ENCODE measurements around the gene PDZRN4. TPM values are rescaled to one million over a fixed set of nuclear protein-coding genes. Genes with fewer than 3 reads are reported as not detected.
A peak's percentile ranks its signal among the peaks of the same experiment; 100 is the strongest.

Gene PDZRN4
- 100 to 1,000 TPM in 3 of 4 donors, 10 to 100 TPM in 1; 22.8 to 197 (median 176) TPM for total RNA-seq

- H3K9me3 ChIP-seq: no peaks in the 10 kb centered on the region
- no peak for TF ChIP-seq CTCF (IDR thresholded peaks at IDR 0.05)
- TF ChIP-seq POLR2A (IDR thresholded peaks at IDR 0.05): peak in 1 of 2 donors; percentile 46
- peak; percentile 74 to 91 for TF ChIP-seq EP300 (IDR thresholded peaks at IDR 0.05)
- DNase-seq (ENCODE audit: low spot score in 2 of 2): peak; percentile 45 to 60
- H3K27ac ChIP-seq: peak within 1 kb of the TSS; percentile 72 to 95 (median 79)
- no peaks in the 10 kb centered on the region for H3K36me3 ChIP-seq
- peak within 1 kb of the TSS; percentile 42 to 64 (median 49) for H3K4me3 ChIP-seq
- WGBS, 2 donors: 8 to 11% methylated on average over 29 to 41 of the region's 67 CpGs
- peaks cover 0 to 20% of the 10 kb centered on the region in 2 donors for H3K27me3 ChIP-seq
- peaks cover 0 to 38% (median 2%) of the 10 kb centered on the region in 4 donors for H3K4me1 ChIP-seq
Measured at GRCh38 chr12:41188058-41188840, at the start of gene PDZRN4. Gene PDZRN4 (plus strand): TSS chr12:41188320.

GRCh38 chr12:41140117-41140516, 48.0 kb upstream of the PDZRN4 start:
- no peak for DNase-seq (ENCODE audit: low spot score in 2 of 2)
- no peaks in the 10 kb centered on the region for H3K4me1 ChIP-seq
- no peak overlapping the region for H3K27ac ChIP-seq
- no peak for TF ChIP-seq POLR2A (IDR thresholded peaks at IDR 0.05)
- TF ChIP-seq EP300 (IDR thresholded peaks at IDR 0.05): no peak
- no peaks in the 10 kb centered on the region for H3K27me3 ChIP-seq
- no peaks in the 10 kb centered on the region for H3K9me3 ChIP-seq
- no peak overlapping the region for H3K4me3 ChIP-seq
- no peaks in the 10 kb centered on the region for H3K36me3 ChIP-seq

GRCh38 chr12:41141104-41141503, 47.0 kb upstream of the PDZRN4 start:
- no peaks in the 10 kb centered on the region for H3K36me3 ChIP-seq
- H3K4me3 ChIP-seq: no peak overlapping the region
- H3K4me1 ChIP-seq: peaks cover 0 to 3% (median 0%) of the 10 kb centered on the region in 4 donors
- H3K27me3 ChIP-seq: no peaks in the 10 kb centered on the region
- TF ChIP-seq EP300 (IDR thresholded peaks at IDR 0.05) (no peak), CTCF (IDR thresholded peaks at IDR 0.05) (no peak), POLR2A (IDR thresholded peaks at IDR 0.05) (no peak)
- H3K27ac ChIP-seq: no peak overlapping the region
- DNase-seq (ENCODE audit: low spot score in 2 of 2): no peak
- H3K9me3 ChIP-seq: no peaks in the 10 kb centered on the region
- WGBS, 2 donors: 69 to 70% methylated on average over 2 of the region's 2 CpGs

GRCh38 chr12:41142376-41142775, 45.7 kb upstream of the PDZRN4 start:
- H3K27ac ChIP-seq: no peak overlapping the region

GRCh38 chr12:41151793-41152192, 36.3 kb upstream of the PDZRN4 start:
- peak in 1 of 2 donors; percentile 20 for TF ChIP-seq EP300 (IDR thresholded peaks at IDR 0.05)
- TF ChIP-seq CTCF (IDR thresholded peaks at IDR 0.05): no peak
- H3K4me1 ChIP-seq: no peaks in the 10 kb centered on the region
- 55 to 62% methylated on average over 3 of the region's 3 CpGs for WGBS, 2 donors

More at GRCh38 chr12:41142376-41142775, 45.7 kb upstream of the PDZRN4 start:
- Histone ChIP-seq H3K36me3 (no peaks in the 10 kb centered on the region), H3K4me3 (no peak overlapping the region), H3K27me3 (no peaks in the 10 kb centered on the region), H3K9me3 (no peaks in the 10 kb centered on the region), H3K4me1 (peaks cover 0 to 3% (median 0%) of the 10 kb centered on the region in 4 donors)
- no peak for DNase-seq (ENCODE audit: low spot score in 2 of 2)
- TF ChIP-seq CTCF (IDR thresholded peaks at IDR 0.05): no peak
- TF ChIP-seq EP300 (IDR thresholded peaks at IDR 0.05): no peak
- no peak for TF ChIP-seq POLR2A (IDR thresholded peaks at IDR 0.05)
- 100% methylated on average over 1 of the region's 1 CpG for WGBS, 2 donors

More at GRCh38 chr12:41151793-41152192, 36.3 kb upstream of the PDZRN4 start:
- Histone ChIP-seq H3K4me3 (no peak overlapping the region), H3K9me3 (no peaks in the 10 kb centered on the region), H3K27me3 (no peaks in the 10 kb centered on the region), H3K27ac (no peak overlapping the region), H3K36me3 (no peaks in the 10 kb centered on the region)
- no peak for DNase-seq (ENCODE audit: low spot score in 2 of 2)

Measured in tibial nerve (tissue), 4 donors.